HG02571 (cell line): ENCODE data around the gene LYZL2.
A peak's percentile ranks its signal among the peaks of the same experiment; 100 is the strongest.
"Not testable (repeated sequence)": the region's sequence is repeated elsewhere in the genome, so short reads cannot be mapped to it uniquely, and the experiment has no call there.

Experiments
- ATAC-seq: cut with Tn5 transposase; IDR thresholded peaks from one replicate; pipeline ENCODE4 v1.9.1; 2021; ENCODE audit warnings: mild to moderate bottlenecking, moderate library complexity; ENCODE audit not compliant: unreplicated experiment

LYZL2 gene

GRCh38 chr10:30629653-30630052 is at the start of gene LYZL2:
LYZL2 (minus strand) TSS chr10:30629753; CDS start chr10:30626915, 2,838 bp downstream.
- ATAC-seq, result no peak

GRCh38 chr10:30677616-30678015 is 48.1 kb upstream of the LYZL2 start:
- ATAC-seq, result peak; percentile 62

GRCh38 chr10:30677146-30677545 is 47.6 kb upstream of the LYZL2 start:
- not testable (repeated sequence) for ATAC-seq

GRCh38 chr10:30675791-30676718 is 46.5 kb upstream of the LYZL2 start:
- ATAC-seq, result no peak

- no peak for ATAC-seq
Measured at GRCh38 chr10:30674796-30675195, 45.2 kb upstream of the LYZL2 start.

GRCh38 chr10:30673262-30673661 is 43.7 kb upstream of the LYZL2 start:
- ATAC-seq, result not testable (repeated sequence)

- ATAC-seq, result not testable (repeated sequence)
Measured at GRCh38 chr10:30672338-30672737, 42.8 kb upstream of the LYZL2 start.

GRCh38 chr10:30671026-30671616 is 41.6 kb upstream of the LYZL2 start:
- ATAC-seq, result peak; percentile 55

GRCh38 chr10:30667982-30668381 is 38.4 kb upstream of the LYZL2 start:
- not testable (repeated sequence) for ATAC-seq

- ATAC-seq, result not testable (repeated sequence)
Measured at GRCh38 chr10:30663403-30663802, 33.9 kb upstream of the LYZL2 start.

GRCh38 chr10:30662814-30663213 is 33.3 kb upstream of the LYZL2 start:
- no peak for ATAC-seq

- ATAC-seq, result not testable (repeated sequence)
Measured at GRCh38 chr10:30660314-30660713, 30.8 kb upstream of the LYZL2 start.

- ATAC-seq, result no peak
Measured at GRCh38 chr10:30656233-30656632, 26.7 kb upstream of the LYZL2 start.

GRCh38 chr10:30655001-30655400 is 25.4 kb upstream of the LYZL2 start:
- not testable (repeated sequence) for ATAC-seq

GRCh38 chr10:30651470-30652397 is 22.2 kb upstream of the LYZL2 start:
- not testable (repeated sequence) for ATAC-seq

GRCh38 chr10:30647089-30647488 is 17.5 kb upstream of the LYZL2 start:
- no peak for ATAC-seq

GRCh38 chr10:30645340-30645827 is 15.8 kb upstream of the LYZL2 start:
- no peak for ATAC-seq

GRCh38 chr10:30644408-30644861 is 14.9 kb upstream of the LYZL2 start:
- ATAC-seq, result not testable (repeated sequence)

- ATAC-seq, result not testable (repeated sequence)
Measured at GRCh38 chr10:30643557-30644199, 14.1 kb upstream of the LYZL2 start.

GRCh38 chr10:30642856-30643255 is 13.3 kb upstream of the LYZL2 start:
- not testable (repeated sequence) for ATAC-seq
